Ectodermal cell (in vitro differentiated cells): ENCODE results near the gene ZBTB46. TPM values are rescaled to one million over a fixed set of nuclear protein-coding genes. Genes with fewer than 3 reads are reported as not detected.
"Not testable (repeated sequence)": the region's sequence is repeated elsewhere in the genome, so short reads cannot be mapped to it uniquely, and the experiment has no call there.

Experiments
- H3K27ac ChIP-seq: 2 replicates; pipeline ENCODE4 v1.7.0; 2013; ENCODE audit warnings: mild to moderate bottlenecking, low read depth, low read length; ENCODE audit not compliant: insufficient read depth, poor library complexity, severe bottlenecking
- H3K27me3 ChIP-seq: 2 replicates; pipeline ENCODE4 v1.7.0; 2013; ENCODE audit warnings: mild to moderate bottlenecking, low read length; ENCODE audit not compliant: insufficient read depth, control insufficient read depth, poor library complexity, severe bottlenecking
- H3K36me3 ChIP-seq: one replicate; pipeline ENCODE4 v1.7.0; 2013; ENCODE audit warnings: low read length; ENCODE audit not compliant: control insufficient read depth, insufficient read depth
- H3K4me1 ChIP-seq: one replicate; pipeline ENCODE4 v1.7.0; 2013; ENCODE audit warnings: low read length; ENCODE audit not compliant: control insufficient read depth, insufficient read depth
- H3K4me3 ChIP-seq: 2 replicates; pipeline ENCODE4 v1.7.0; 2013; ENCODE audit warnings: low read depth, low read length, control low read depth; ENCODE audit not compliant: insufficient read depth
- H3K9me3 ChIP-seq: 2 replicates; pipeline ENCODE4 v1.7.0; 2013; ENCODE audit warnings: mild to moderate bottlenecking, low read length, moderate library complexity; ENCODE audit not compliant: control insufficient read depth
- WGBS, 2 experiments: methylation state at CpG; one replicate each; pipeline ENCODE4 v1.1.7; 2013; ENCODE audit warnings: missing lambda C conversion rate in 2 of 2; 5-methylcytosine and 5-hydroxymethylcytosine counted together
- polyA plus RNA-seq, 4 experiments: library from polyadenylated mRNA; stranded (reverse); fragments of 50-300 nt; gene quantifications; one replicate each; pipeline ENCODE4 v1.2.3, GENCODE V29; 2013

ZBTB46 gene
- polyA plus RNA-seq (2013, experiment 1 of 4): 7.1 TPM
- polyA plus RNA-seq (2013, experiment 2 of 4): 6.6 TPM
- polyA plus RNA-seq (2013, experiment 3 of 4): 5.5 TPM
- 6.2 TPM for polyA plus RNA-seq (2013, experiment 4 of 4)

- Histone ChIP-seq H3K36me3 (no peaks in the 10 kb centered on the region), H3K27ac (no peak within 1 kb of the TSS), H3K9me3 (no peaks in the 10 kb centered on the region), H3K4me1 (peaks cover 21% of the 10 kb centered on the region), H3K27me3 (peaks cover 56% of the 10 kb centered on the region), H3K4me3 (peak within 1 kb of the TSS; percentile 42)
- 0% methylated on average over 147 of the region's 147 CpGs for WGBS, 2 experiments
Observed at GRCh38 chr20:63830841-63831588, at the start of gene ZBTB46. ZBTB46 (minus strand) TSS chr20:63831264; CDS start chr20:63790757, 40,507 bp downstream.

GRCh38 chr20:63878899-63879663, 48.0 kb upstream of the ZBTB46 start:
- 92 to 94% methylated on average over 14 of the region's 14 CpGs for WGBS, 2 experiments
- Histone ChIP-seq H3K9me3 (no peaks in the 10 kb centered on the region), H3K4me3 (no peak overlapping the region), H3K27ac (no peak overlapping the region), H3K36me3 (peaks cover 31% of the 10 kb centered on the region), H3K27me3 (no peaks in the 10 kb centered on the region), H3K4me1 (no peaks in the 10 kb centered on the region)

GRCh38 chr20:63877755-63878470, 46.8 kb upstream of the ZBTB46 start:
- Histone ChIP-seq H3K4me3 (no peak overlapping the region), H3K4me1 (no peaks in the 10 kb centered on the region), H3K9me3 (no peaks in the 10 kb centered on the region), H3K27ac (no peak overlapping the region), H3K27me3 (no peaks in the 10 kb centered on the region), H3K36me3 (peaks cover 30% of the 10 kb centered on the region)
- WGBS, 2 experiments: 95 to 97% methylated on average over 32 of the region's 32 CpGs

GRCh38 chr20:63876489-63877036, 45.5 kb upstream of the ZBTB46 start:
- Histone ChIP-seq H3K36me3 (peaks cover 32% of the 10 kb centered on the region), H3K4me1 (no peaks in the 10 kb centered on the region), H3K4me3 (no peak overlapping the region), H3K9me3 (no peaks in the 10 kb centered on the region), H3K27ac (no peak overlapping the region), H3K27me3 (no peaks in the 10 kb centered on the region)
- 94 to 97% methylated on average over 19 of the region's 19 CpGs for WGBS, 2 experiments

GRCh38 chr20:63874241-63874640, 43.2 kb upstream of the ZBTB46 start:
- peaks cover 42% of the 10 kb centered on the region for H3K36me3 ChIP-seq
- not testable (repeated sequence) for H3K4me3 ChIP-seq, H3K9me3 ChIP-seq, H3K27ac ChIP-seq, H3K4me1 ChIP-seq, H3K27me3 ChIP-seq
- WGBS, 2 experiments: 94 to 95% methylated on average over 7 of the region's 7 CpGs

- Histone ChIP-seq H3K9me3 (no peaks in the 10 kb centered on the region), H3K4me3 (no peak overlapping the region), H3K36me3 (peaks cover 46% of the 10 kb centered on the region), H3K27ac (no peak overlapping the region), H3K4me1 (no peaks in the 10 kb centered on the region), H3K27me3 (no peaks in the 10 kb centered on the region)
- 97% methylated on average over 14 of the region's 14 CpGs for WGBS, 2 experiments
Observed at GRCh38 chr20:63873477-63873971, 42.5 kb upstream of the ZBTB46 start.

GRCh38 chr20:63868264-63868663, 37.2 kb upstream of the ZBTB46 start:
- Histone ChIP-seq H3K27me3 (no peaks in the 10 kb centered on the region), H3K9me3 (no peaks in the 10 kb centered on the region), H3K36me3 (peaks cover 20% of the 10 kb centered on the region), H3K4me1 (peaks cover 9% of the 10 kb centered on the region), H3K27ac (no peak overlapping the region), H3K4me3 (no peak overlapping the region)
- WGBS, 2 experiments: 97 to 98% methylated on average over 5 of the region's 5 CpGs

- H3K4me1 ChIP-seq, H3K9me3 ChIP-seq, H3K4me3 ChIP-seq, H3K27me3 ChIP-seq, H3K27ac ChIP-seq: not testable (repeated sequence)
- 88 to 92% methylated on average over 13 of the region's 13 CpGs for WGBS, 2 experiments
- H3K36me3 ChIP-seq: peaks cover 15% of the 10 kb centered on the region
Observed at GRCh38 chr20:63867042-63867441, 36.0 kb upstream of the ZBTB46 start.

GRCh38 chr20:63864978-63865640, 34.0 kb upstream of the ZBTB46 start, which contains the start of gene TPD52L2:
TPD52L2 (plus strand) TSS chr20:63865270; CDS start chr20:63865366, 96 bp downstream.
- H3K27me3 ChIP-seq: no peaks in the 10 kb centered on the region
- H3K36me3 ChIP-seq: peaks cover 14% of the 10 kb centered on the region
- 0% methylated on average over 68 of the region's 68 CpGs for WGBS, 2 experiments
- peaks cover 9% of the 10 kb centered on the region for H3K4me1 ChIP-seq
- H3K9me3 ChIP-seq: no peaks in the 10 kb centered on the region
- peak within 1 kb of the TSS; percentile 95 for H3K4me3 ChIP-seq
- H3K27ac ChIP-seq: peak within 1 kb of the TSS; percentile 22
